Smooth muscle cell (in vitro differentiated cells): ENCODE data around the gene ARPC1B. TPM values are rescaled to one million over a fixed set of nuclear protein-coding genes. Genes with fewer than 3 reads are reported as not detected.

Source experiments
- DNase-seq: peaks from one replicate; lab custom pipeline; 2025; ENCODE audit not compliant: unreplicated experiment; lab: John Stamatoyannopoulos, UW
- H2AFZ ChIP-seq: fragments of 200-600 bp; sonication (generic); 2 replicates; pipeline ENCODE4 v1.6.0; 2016; ENCODE audit warnings: antibody characterized with exemption, low read depth, mild to moderate bottlenecking
- H3F3A ChIP-seq: fragments of 200-600 bp; sonication (generic); 2 replicates; pipeline ENCODE4 v1.6.0; 2017; ENCODE audit warnings: antibody characterized with exemption, low read depth
- H3K27ac ChIP-seq: fragments of 200-600 bp; sonication (generic); 2 replicates; pipeline ENCODE4 v1.5.1; 2016; ENCODE audit warnings: low read depth, mild to moderate bottlenecking
- H3K27me3 ChIP-seq: fragments of 200-600 bp; sonication (generic); 2 replicates; pipeline ENCODE4 v1.6.1; 2016; ENCODE audit warnings: low read depth, mild to moderate bottlenecking
- H3K36me3 ChIP-seq: fragments of 200-600 bp; sonication (generic); 2 replicates; pipeline ENCODE4 v1.5.1; 2016; ENCODE audit warnings: low read depth
- H3K4me1 ChIP-seq: fragments of 200-600 bp; sonication (generic); 2 replicates; pipeline ENCODE4 v1.5.1; 2016; ENCODE audit warnings: low read depth
- H3K4me2 ChIP-seq: fragments of 200-600 bp; sonication (generic); 2 replicates; pipeline ENCODE4 v1.6.0; 2016; ENCODE audit warnings: mild to moderate bottlenecking
- H3K4me3 ChIP-seq: fragments of 200-600 bp; sonication (generic); 2 replicates; pipeline ENCODE4 v1.5.1; 2016; ENCODE audit warnings: mild to moderate bottlenecking
- H3K79me2 ChIP-seq: fragments of 200-600 bp; sonication (generic); 2 replicates; pipeline ENCODE4 v1.6.0; 2016; ENCODE audit warnings: low read depth, mild to moderate bottlenecking
- H3K9ac ChIP-seq: fragments of 200-600 bp; sonication (generic); 2 replicates; pipeline ENCODE4 v1.6.0; 2016; ENCODE audit warnings: low read depth
- H3K9me3 ChIP-seq: fragments of 200-600 bp; sonication (generic); replicated peaks from 2 replicates; pipeline ENCODE4 v1.5.1; 2016; ENCODE audit warnings: low read depth
- H4K20me1 ChIP-seq: fragments of 200-600 bp; sonication (generic); 2 replicates; pipeline ENCODE4 v1.6.0; 2016; ENCODE audit warnings: low read depth
- CTCF ChIP-seq: fragments of 200-600 bp; sonication (generic); IDR thresholded peaks from 2 replicates; pipeline ENCODE4 v1.5.1; 2017; ENCODE audit warnings: borderline replicate concordance, mild to moderate bottlenecking, antibody characterized with exemption; ENCODE audit not compliant: insufficient read depth, poor library complexity, severe bottlenecking
- WGBS: methylation state at CpG from one replicate; pipeline ENCODE4 v1.1.7; 2016; ENCODE audit warnings: low lambda C conversion rate; 5-methylcytosine and 5-hydroxymethylcytosine counted together
- polyA plus RNA-seq: library from polyadenylated mRNA; unstranded; fragments of >200 nt; fragmentation: Nextera tagmentation; extraction: Ambion mirVana; gene quantifications from 2 replicates; pipeline ENCODE4 v1.2.1, GENCODE V29; 2016
- total RNA-seq: library from RNA; depleted of rRNA; stranded (reverse); fragments of >200 nt; gene quantifications from 2 replicates; pipeline ENCODE4 v1.2.3, GENCODE V29; 2014

The ARPC1B gene
- total and polyA plus RNA-seq, 2 experiments from 2014 or later, result 105 to 225 TPM

GRCh38 chr7:99419323-99420021, 44.9 kb downstream of the ARPC1B start:
- no peak overlapping the region for H2AFZ ChIP-seq
- peaks cover 8% of the 10 kb centered on the region for H3K36me3 ChIP-seq
- H3K9ac ChIP-seq, result no peak overlapping the region
- TF ChIP-seq CTCF, result no peak
- H3K4me1 ChIP-seq, result no peaks in the 10 kb centered on the region
- H3K27ac ChIP-seq, result no peak overlapping the region
- peaks cover 30% of the 10 kb centered on the region for H4K20me1 ChIP-seq
- no peaks in the 10 kb centered on the region for H3K27me3 ChIP-seq
- WGBS, result 97% methylated on average over 29 of the region's 29 CpGs
- H3F3A ChIP-seq, result peaks cover 6% of the 10 kb centered on the region
- H3K79me2 ChIP-seq, result peaks cover 2% of the 10 kb centered on the region
- no peaks in the 10 kb centered on the region for H3K9me3 ChIP-seq
- H3K4me2 ChIP-seq, result no peak overlapping the region
- H3K4me3 ChIP-seq, result no peak overlapping the region
- DNase-seq, result no peak

GRCh38 chr7:99420213-99420612, 45.7 kb downstream of the ARPC1B start:
- Histone ChIP-seq H3F3A (peaks cover 6% of the 10 kb centered on the region), H4K20me1 (peaks cover 30% of the 10 kb centered on the region), H3K4me2 (no peak overlapping the region), H3K27me3 (no peaks in the 10 kb centered on the region), H3K4me3 (no peak overlapping the region), H3K9me3 (no peaks in the 10 kb centered on the region), H3K79me2 (no peaks in the 10 kb centered on the region), H3K27ac (no peak overlapping the region), H3K9ac (no peak overlapping the region), H3K36me3 (peaks cover 8% of the 10 kb centered on the region), H2AFZ (no peak overlapping the region), H3K4me1 (no peaks in the 10 kb centered on the region)
- TF ChIP-seq CTCF, result no peak
- 94% methylated on average over 5 of the region's 5 CpGs for WGBS
- no peak for DNase-seq

GRCh38 chr7:99420986-99421385, 46.5 kb downstream of the ARPC1B start:
- Histone ChIP-seq H3K27me3 (no peaks in the 10 kb centered on the region), H4K20me1 (peaks cover 25% of the 10 kb centered on the region), H3K9ac (no peak overlapping the region), H3F3A (peaks cover 6% of the 10 kb centered on the region), H3K4me3 (no peak overlapping the region), H3K4me1 (no peaks in the 10 kb centered on the region), H3K4me2 (no peak overlapping the region), H3K79me2 (no peaks in the 10 kb centered on the region), H3K9me3 (no peaks in the 10 kb centered on the region), H3K36me3 (peaks cover 8% of the 10 kb centered on the region), H3K27ac (no peak overlapping the region), H2AFZ (no peak overlapping the region)
- WGBS, result 76% methylated on average over 7 of the region's 7 CpGs
- DNase-seq, result no peak
- no peak for TF ChIP-seq CTCF

- Histone ChIP-seq H3K9ac (no peak overlapping the region), H3F3A (peaks cover 6% of the 10 kb centered on the region), H4K20me1 (peaks cover 23% of the 10 kb centered on the region), H3K27me3 (no peaks in the 10 kb centered on the region), H3K9me3 (no peaks in the 10 kb centered on the region), H2AFZ (no peak overlapping the region), H3K4me1 (no peaks in the 10 kb centered on the region), H3K4me3 (no peak overlapping the region), H3K79me2 (no peaks in the 10 kb centered on the region), H3K36me3 (peaks cover 4% of the 10 kb centered on the region), H3K4me2 (no peak overlapping the region), H3K27ac (no peak overlapping the region)
- 96% methylated on average over 11 of the region's 11 CpGs for WGBS
- no peak for TF ChIP-seq CTCF
- DNase-seq, result no peak
Measured at GRCh38 chr7:99422186-99422585, 47.7 kb downstream of the ARPC1B start.
